HepG2 (cell line): ENCODE data around the gene CPT1B. TPM values are rescaled to one million over a fixed set of nuclear protein-coding genes. Genes with fewer than 3 reads are reported as not detected.

Source experiments
- CCAR2 ChIP-seq: fragments of 200-400 bp; formaldehyde crosslinking; optimal IDR thresholded peaks from 2 replicates; pipeline ENCODE3; 2018; ENCODE audit warnings: low read depth, mild to moderate bottlenecking, low read length, moderate library complexity
- EED ChIP-seq: sonication (generic); formaldehyde crosslinking; IDR thresholded peaks from 2 replicates; pipeline ENCODE4 v1.5.0; 2020; ENCODE audit warnings: mild to moderate bottlenecking, missing genetic modification reagents
- IRX3 ChIP-seq: sonication (generic); formaldehyde crosslinking; IDR thresholded peaks from 2 replicates; pipeline ENCODE4 v1.8.1; 2023; ENCODE audit warnings: mild to moderate bottlenecking, low read depth, missing genetic modification reagents, borderline replicate concordance
- SRF ChIP-seq: IDR thresholded peaks from 2 replicates; pipeline ENCODE4 v1.6.1; 2011; ENCODE audit warnings: mild to moderate bottlenecking, low read depth, low read length, moderate library complexity
- TRIM24 ChIP-seq: sonication (generic); formaldehyde crosslinking; IDR thresholded peaks from 2 replicates; pipeline ENCODE4 v1.8.0; 2022; ENCODE audit warnings: mild to moderate bottlenecking, missing genetic modification reagents
- ZMAT3 ChIP-seq: sonication (generic); formaldehyde crosslinking; conservative IDR thresholded peaks from 2 replicates; pipeline ENCODE4 v1.7.0; 2021; ENCODE audit warnings: missing genetic modification reagents
- ZNF282 ChIP-seq: fragments of 450-650 bp; IDR thresholded peaks from 2 replicates; pipeline ENCODE4 v1.6.1; 2018; ENCODE audit not compliant: partially characterized antibody
- ZNF329 ChIP-seq: sonication (generic); formaldehyde crosslinking; IDR thresholded peaks from 2 replicates; pipeline ENCODE4 v1.9.0; 2021; ENCODE audit warnings: low read depth, mild to moderate bottlenecking, missing genetic modification reagents
- ZNF33A ChIP-seq: sonication (generic); formaldehyde crosslinking; IDR thresholded peaks from 2 replicates; pipeline ENCODE4 v1.5.1; 2020; ENCODE audit warnings: missing genetic modification reagents, mild to moderate bottlenecking, moderate library complexity, borderline replicate concordance
- ZNF629 ChIP-seq: sonication (generic); formaldehyde crosslinking; conservative IDR thresholded peaks from 2 replicates; pipeline ENCODE4 v1.5.0; 2020; ENCODE audit warnings: missing genetic modification reagents
- ZNF747 ChIP-seq: sonication (generic); formaldehyde crosslinking; IDR thresholded peaks from 2 replicates; pipeline ENCODE4 v1.8.1; 2023; ENCODE audit warnings: missing genetic modification reagents, mild to moderate bottlenecking, borderline replicate concordance
- polyA plus RNA-seq, 8 experiments: library from polyadenylated mRNA; depleted of rRNA in 3 of 8; stranded (reverse) in 7 of 8; unstranded in 1 of 8; fragments of >200 nt; fragmentation: Illumina TruSeq in 4 of 8; extraction: Trizol in 4 of 8; gene quantifications; 2 replicates each; pipeline versions ENCODE4 v1.2.1 to v1.2.3, GENCODE V29; 2011 to 2016; ENCODE audit warnings: low read depth in 4 of 8, missing spikeins in 1 of 8, mixed read lengths in 1 of 8; ENCODE audit not compliant: insufficient read depth in 1 of 8
- total RNA-seq, 5 experiments: library from RNA; depleted of rRNA; stranded (reverse); fragments of >200 nt; fragmentation: Illumina TruSeq; extraction: Trizol; gene quantifications; 2 replicates each; pipeline ENCODE4 v1.2.3, GENCODE V29; 2016; ENCODE audit warnings: low read depth in 1 of 5
- TF ChIP-seq, protein P1 (sequence below): conservative IDR thresholded peaks from 2 replicates; pipeline ENCODE4 v1.6.1; 2018; ENCODE audit warnings: missing genetic modification reagents
- TF ChIP-seq, protein P2 (sequence below): sonication (generic); formaldehyde crosslinking; IDR thresholded peaks from 2 replicates; pipeline ENCODE4 v1.4.0; 2020; ENCODE audit warnings: mild to moderate bottlenecking, low read depth, missing genetic modification reagents
- TF ChIP-seq, protein P3 (sequence below): sonication (generic); formaldehyde crosslinking; IDR thresholded peaks from 2 replicates; pipeline ENCODE4 v1.5.0; 2020; ENCODE audit warnings: missing genetic modification reagents
- TF ChIP-seq, protein P4 (sequence below): sonication (generic); formaldehyde crosslinking; IDR thresholded peaks from 2 replicates; pipeline ENCODE4 v1.4.0; 2020; ENCODE audit warnings: mild to moderate bottlenecking, missing genetic modification reagents, borderline replicate concordance
- TF ChIP-seq, protein P5 (sequence below): sonication (generic); formaldehyde crosslinking; IDR thresholded peaks from 2 replicates; pipeline ENCODE4 v1.5.0; 2020; ENCODE audit warnings: missing genetic modification reagents
- TF ChIP-seq, protein P6 (sequence below): sonication (generic); formaldehyde crosslinking; IDR thresholded peaks from 2 replicates; pipeline ENCODE4 v1.4.0; 2020; ENCODE audit warnings: missing genetic modification reagents

Gene CPT1B
- total and polyA plus RNA-seq, 2 of the 13 experiments (the other 11 are each of a cell fraction or from before 2014, with no cell fraction given), result 9.2 to 19.5 TPM

DNA sequence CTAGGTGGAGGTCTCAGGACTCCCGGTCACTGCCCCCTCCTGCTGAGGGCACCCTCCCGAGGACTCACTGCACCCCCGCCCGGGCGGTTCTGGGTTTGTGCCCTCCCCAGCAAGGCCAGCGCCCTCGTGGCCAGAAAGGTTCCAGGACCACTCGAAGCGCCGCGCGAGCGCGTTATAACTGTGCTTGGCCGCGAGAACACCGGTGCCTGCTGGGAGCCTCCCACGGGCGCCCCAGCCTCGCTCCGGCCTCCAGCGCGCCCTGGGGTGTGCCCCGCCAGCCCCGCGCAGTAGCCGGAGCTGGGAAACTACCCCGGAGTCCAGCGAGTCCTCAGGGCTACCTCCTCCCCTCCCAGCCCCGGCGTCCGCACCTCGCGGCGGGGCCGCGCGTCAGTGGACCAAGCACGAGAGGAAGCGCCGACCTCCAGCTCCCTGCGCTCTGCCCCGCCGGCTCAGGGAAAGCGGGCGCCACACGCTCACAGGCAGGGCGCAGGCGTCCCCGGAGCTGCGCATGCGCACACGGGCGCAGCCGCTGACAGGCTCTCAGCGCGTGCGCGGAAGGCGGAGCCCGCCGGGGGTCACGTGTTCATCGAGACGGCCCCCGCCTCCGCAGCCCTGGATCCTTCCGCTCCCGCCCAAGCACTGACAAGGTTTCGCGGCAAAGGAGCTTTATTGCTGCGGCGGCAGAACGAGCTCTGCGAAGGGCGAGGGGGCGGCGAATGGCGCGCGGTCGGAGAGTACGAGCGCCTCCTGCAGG lies 52.9 kb downstream of the CPT1B start, which contains the start of gene SCO2 (continued):
- TF ChIP-seq, protein P1, sequence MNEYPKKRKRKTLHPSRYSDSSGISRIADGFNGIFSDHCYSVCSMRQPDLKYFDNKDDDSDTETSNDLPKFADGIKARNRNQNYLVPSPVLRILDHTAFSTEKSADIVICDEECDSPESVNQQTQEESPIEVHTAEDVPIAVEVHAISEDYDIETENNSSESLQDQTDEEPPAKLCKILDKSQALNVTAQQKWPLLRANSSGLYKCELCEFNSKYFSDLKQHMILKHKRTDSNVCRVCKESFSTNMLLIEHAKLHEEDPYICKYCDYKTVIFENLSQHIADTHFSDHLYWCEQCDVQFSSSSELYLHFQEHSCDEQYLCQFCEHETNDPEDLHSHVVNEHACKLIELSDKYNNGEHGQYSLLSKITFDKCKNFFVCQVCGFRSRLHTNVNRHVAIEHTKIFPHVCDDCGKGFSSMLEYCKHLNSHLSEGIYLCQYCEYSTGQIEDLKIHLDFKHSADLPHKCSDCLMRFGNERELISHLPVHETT, result peak; percentile 80
- TF ChIP-seq, protein P2, sequence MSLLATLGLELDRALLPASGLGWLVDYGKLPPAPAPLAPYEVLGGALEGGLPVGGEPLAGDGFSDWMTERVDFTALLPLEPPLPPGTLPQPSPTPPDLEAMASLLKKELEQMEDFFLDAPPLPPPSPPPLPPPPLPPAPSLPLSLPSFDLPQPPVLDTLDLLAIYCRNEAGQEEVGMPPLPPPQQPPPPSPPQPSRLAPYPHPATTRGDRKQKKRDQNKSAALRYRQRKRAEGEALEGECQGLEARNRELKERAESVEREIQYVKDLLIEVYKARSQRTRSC, result no peak; the same call in 1 of the 2 replicates
- TF ChIP-seq ZNF629 (CRISPR knock-in tag) (no peak), IRX3 (CRISPR knock-in tag) (no peak; the same call in 1 of the 2 replicates), TRIM24 (CRISPR knock-in tag) (no peak), ZMAT3 (CRISPR knock-in tag) (peak; percentile 33), ZNF33A (CRISPR knock-in tag) (no peak), ZNF747 (CRISPR knock-in tag) (peak; percentile 78; the same call in 1 of the 2 replicates), EED (CRISPR knock-in tag) (peak; percentile 83), SRF (no peak), ZNF282 (no peak), CCAR2 (no peak), ZNF329 (CRISPR knock-in tag) (no peak)
- TF ChIP-seq, protein P3, sequence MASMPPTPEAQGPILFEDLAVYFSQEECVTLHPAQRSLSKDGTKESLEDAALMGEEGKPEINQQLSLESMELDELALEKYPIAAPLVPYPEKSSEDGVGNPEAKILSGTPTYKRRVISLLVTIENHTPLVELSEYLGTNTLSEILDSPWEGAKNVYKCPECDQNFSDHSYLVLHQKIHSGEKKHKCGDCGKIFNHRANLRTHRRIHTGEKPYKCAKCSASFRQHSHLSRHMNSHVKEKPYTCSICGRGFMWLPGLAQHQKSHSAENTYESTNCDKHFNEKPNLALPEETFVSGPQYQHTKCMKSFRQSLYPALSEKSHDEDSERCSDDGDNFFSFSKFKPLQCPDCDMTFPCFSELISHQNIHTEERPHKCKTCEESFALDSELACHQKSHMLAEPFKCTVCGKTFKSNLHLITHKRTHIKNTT (CRISPR knock-in tag), result no peak
- TF ChIP-seq, protein P4, sequence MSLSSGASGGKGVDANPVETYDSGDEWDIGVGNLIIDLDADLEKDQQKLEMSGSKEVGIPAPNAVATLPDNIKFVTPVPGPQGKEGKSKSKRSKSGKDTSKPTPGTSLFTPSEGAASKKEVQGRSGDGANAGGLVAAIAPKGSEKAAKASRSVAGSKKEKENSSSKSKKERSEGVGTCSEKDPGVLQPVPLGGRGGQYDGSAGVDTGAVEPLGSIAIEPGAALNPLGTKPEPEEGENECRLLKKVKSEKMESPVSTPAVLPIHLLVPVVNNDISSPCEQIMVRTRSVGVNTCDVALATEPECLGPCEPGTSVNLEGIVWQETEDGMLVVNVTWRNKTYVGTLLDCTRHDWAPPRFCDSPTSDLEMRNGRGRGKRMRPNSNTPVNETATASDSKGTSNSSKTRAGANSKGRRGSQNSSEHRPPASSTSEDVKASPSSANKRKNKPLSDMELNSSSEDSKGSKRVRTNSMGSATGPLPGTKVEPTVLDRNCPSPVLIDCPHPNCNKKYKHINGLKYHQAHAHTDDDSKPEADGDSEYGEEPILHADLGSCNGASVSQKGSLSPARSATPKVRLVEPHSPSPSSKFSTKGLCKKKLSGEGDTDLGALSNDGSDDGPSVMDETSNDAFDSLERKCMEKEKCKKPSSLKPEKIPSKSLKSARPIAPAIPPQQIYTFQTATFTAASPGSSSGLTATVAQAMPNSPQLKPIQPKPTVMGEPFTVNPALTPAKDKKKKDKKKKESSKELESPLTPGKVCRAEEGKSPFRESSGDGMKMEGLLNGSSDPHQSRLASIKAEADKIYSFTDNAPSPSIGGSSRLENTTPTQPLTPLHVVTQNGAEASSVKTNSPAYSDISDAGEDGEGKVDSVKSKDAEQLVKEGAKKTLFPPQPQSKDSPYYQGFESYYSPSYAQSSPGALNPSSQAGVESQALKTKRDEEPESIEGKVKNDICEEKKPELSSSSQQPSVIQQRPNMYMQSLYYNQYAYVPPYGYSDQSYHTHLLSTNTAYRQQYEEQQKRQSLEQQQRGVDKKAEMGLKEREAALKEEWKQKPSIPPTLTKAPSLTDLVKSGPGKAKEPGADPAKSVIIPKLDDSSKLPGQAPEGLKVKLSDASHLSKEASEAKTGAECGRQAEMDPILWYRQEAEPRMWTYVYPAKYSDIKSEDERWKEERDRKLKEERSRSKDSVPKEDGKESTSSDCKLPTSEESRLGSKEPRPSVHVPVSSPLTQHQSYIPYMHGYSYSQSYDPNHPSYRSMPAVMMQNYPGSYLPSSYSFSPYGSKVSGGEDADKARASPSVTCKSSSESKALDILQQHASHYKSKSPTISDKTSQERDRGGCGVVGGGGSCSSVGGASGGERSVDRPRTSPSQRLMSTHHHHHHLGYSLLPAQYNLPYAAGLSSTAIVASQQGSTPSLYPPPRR, result peak; percentile 61
- TF ChIP-seq, protein P5, sequence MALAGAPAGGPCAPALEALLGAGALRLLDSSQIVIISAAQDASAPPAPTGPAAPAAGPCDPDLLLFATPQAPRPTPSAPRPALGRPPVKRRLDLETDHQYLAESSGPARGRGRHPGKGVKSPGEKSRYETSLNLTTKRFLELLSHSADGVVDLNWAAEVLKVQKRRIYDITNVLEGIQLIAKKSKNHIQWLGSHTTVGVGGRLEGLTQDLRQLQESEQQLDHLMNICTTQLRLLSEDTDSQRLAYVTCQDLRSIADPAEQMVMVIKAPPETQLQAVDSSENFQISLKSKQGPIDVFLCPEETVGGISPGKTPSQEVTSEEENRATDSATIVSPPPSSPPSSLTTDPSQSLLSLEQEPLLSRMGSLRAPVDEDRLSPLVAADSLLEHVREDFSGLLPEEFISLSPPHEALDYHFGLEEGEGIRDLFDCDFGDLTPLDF (CRISPR knock-in tag), result peak; percentile 67
- TF ChIP-seq, protein P6, sequence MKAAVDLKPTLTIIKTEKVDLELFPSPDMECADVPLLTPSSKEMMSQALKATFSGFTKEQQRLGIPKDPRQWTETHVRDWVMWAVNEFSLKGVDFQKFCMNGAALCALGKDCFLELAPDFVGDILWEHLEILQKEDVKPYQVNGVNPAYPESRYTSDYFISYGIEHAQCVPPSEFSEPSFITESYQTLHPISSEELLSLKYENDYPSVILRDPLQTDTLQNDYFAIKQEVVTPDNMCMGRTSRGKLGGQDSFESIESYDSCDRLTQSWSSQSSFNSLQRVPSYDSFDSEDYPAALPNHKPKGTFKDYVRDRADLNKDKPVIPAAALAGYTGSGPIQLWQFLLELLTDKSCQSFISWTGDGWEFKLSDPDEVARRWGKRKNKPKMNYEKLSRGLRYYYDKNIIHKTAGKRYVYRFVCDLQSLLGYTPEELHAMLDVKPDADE (CRISPR knock-in tag), result no peak; the same call in 1 of the 2 replicates
